Trophoblast cell (in vitro differentiated cells and primary cell): ENCODE measurements around the gene UQCRC2.

Experiments used
- DNase-seq, 2 donors: peaks; one replicate each; pipeline ENCODE4 v3.0.0-alpha.2; 2016
- H2AFZ ChIP-seq: 2 replicates; pipeline ENCODE4 v1.6.1; 2013; ENCODE audit warnings: low read length, moderate library complexity, mild to moderate bottlenecking; ENCODE audit not compliant: insufficient read depth, poor library complexity
- H2AK5ac ChIP-seq: 2 replicates; pipeline ENCODE4 v1.6.1; 2013; ENCODE audit warnings: mild to moderate bottlenecking, low read length
- H2BK120ac ChIP-seq: 2 replicates; pipeline ENCODE4 v1.6.1; 2013; ENCODE audit warnings: low read length, mild to moderate bottlenecking, moderate library complexity; ENCODE audit not compliant: insufficient read depth, poor library complexity
- H2BK12ac ChIP-seq: 2 replicates; pipeline ENCODE4 v1.6.1; 2013; ENCODE audit warnings: mild to moderate bottlenecking, low read length, moderate library complexity
- H2BK5ac ChIP-seq: 2 replicates; pipeline ENCODE4 v1.6.1; 2013; ENCODE audit warnings: low read length, low read depth, moderate library complexity, mild to moderate bottlenecking; ENCODE audit not compliant: poor library complexity
- H3K14ac ChIP-seq: 2 replicates; pipeline ENCODE4 v1.6.1; 2013; ENCODE audit warnings: mild to moderate bottlenecking, low read length
- H3K18ac ChIP-seq: 2 replicates; pipeline ENCODE4 v1.6.1; 2013; ENCODE audit warnings: mild to moderate bottlenecking, low read length
- H3K23ac ChIP-seq: 2 replicates; pipeline ENCODE4 v1.6.1; 2013; ENCODE audit warnings: low read length
- H3K27ac ChIP-seq: 2 replicates; pipeline ENCODE4 v1.5.1; 2013; ENCODE audit warnings: low read depth, mild to moderate bottlenecking, inconsistent platforms, low read length, moderate library complexity
- H3K27me3 ChIP-seq: 2 replicates; pipeline ENCODE4 v1.6.1; 2013; ENCODE audit warnings: inconsistent platforms, mild to moderate bottlenecking, low read length, moderate library complexity; ENCODE audit not compliant: insufficient read depth
- H3K36me3 ChIP-seq, 2 experiments: 1 replicate in 1 of 2; 2 replicates in 1 of 2; pipeline ENCODE4 v1.6.1; 2013; ENCODE audit warnings: low read length in 2 of 2, mild to moderate bottlenecking in 2 of 2, moderate library complexity in 1 of 2; ENCODE audit not compliant: insufficient read depth in 2 of 2, control insufficient read depth in 1 of 2
- H3K4ac ChIP-seq: 2 replicates; pipeline ENCODE4 v1.6.1; 2013; ENCODE audit warnings: low read depth, mild to moderate bottlenecking, low read length, moderate library complexity
- H3K4me1 ChIP-seq, 2 experiments: 1 replicate in 1 of 2; 2 replicates in 1 of 2; pipeline ENCODE4 v1.6.1; 2013; ENCODE audit warnings: low read length in 2 of 2, mild to moderate bottlenecking in 2 of 2, moderate library complexity in 1 of 2; ENCODE audit not compliant: insufficient read depth in 2 of 2, control insufficient read depth in 1 of 2
- H3K4me2 ChIP-seq: 2 replicates; pipeline ENCODE4 v1.6.1; 2013; ENCODE audit warnings: inconsistent platforms, mild to moderate bottlenecking, low read length, moderate library complexity
- H3K4me3 ChIP-seq: 2 replicates; pipeline ENCODE4 v1.5.1; 2013; ENCODE audit warnings: mild to moderate bottlenecking, low read depth, low read length, inconsistent platforms
- H3K79me1 ChIP-seq: one replicate; pipeline ENCODE4 v1.6.1; 2013; ENCODE audit warnings: low read length
- H3K79me2 ChIP-seq: 2 replicates; pipeline ENCODE4 v1.6.1; 2013; ENCODE audit warnings: low read length, mild to moderate bottlenecking; ENCODE audit not compliant: control insufficient read depth, insufficient read depth, poor library complexity
- H3K9ac ChIP-seq: 2 replicates; pipeline ENCODE4 v1.6.1; 2013; ENCODE audit warnings: mild to moderate bottlenecking, low read length
- H3K9me3 ChIP-seq: 2 replicates; pipeline ENCODE4 v1.6.1; 2013; ENCODE audit warnings: low read depth, mild to moderate bottlenecking, control low read depth, inconsistent platforms, low read length; ENCODE audit not compliant: insufficient read depth
- H4K12ac ChIP-seq: 2 replicates; pipeline ENCODE4 v1.6.1; 2013; ENCODE audit warnings: low read depth, mild to moderate bottlenecking, low read length, moderate library complexity
- H4K8ac ChIP-seq: 2 replicates; pipeline ENCODE4 v1.6.1; 2013; ENCODE audit warnings: low read depth, mild to moderate bottlenecking, low read length, moderate library complexity
- H4K91ac ChIP-seq: one replicate; pipeline ENCODE4 v1.6.1; 2013; ENCODE audit warnings: low read depth, mild to moderate bottlenecking, low read length, moderate library complexity
- WGBS: extraction: QIAGEN DNeasy Blood & Tissue Kit; methylation state at CpG from one replicate; pipeline ENCODE4 v1.1.7; 2013; ENCODE audit warnings: missing lambda C conversion rate; ENCODE audit not compliant: insufficient read length, insufficient coverage; ENCODE audit errors: extremely low coverage; 5-methylcytosine and 5-hydroxymethylcytosine counted together

UQCRC2 gene

GRCh38 chr16:21986692-21987246 is 33.6 kb downstream of the UQCRC2 start:
- DNase-seq: no peak
- H3K79me1 ChIP-seq: no peaks in the 10 kb centered on the region
- H3K14ac ChIP-seq: no peak overlapping the region
- H2BK120ac ChIP-seq: no peak overlapping the region
- no peaks in the 10 kb centered on the region for H3K27me3 ChIP-seq
- H4K91ac ChIP-seq: no peak overlapping the region
- H3K4ac ChIP-seq: no peak overlapping the region
- no peak overlapping the region for H3K4me3 ChIP-seq
- H3K9ac ChIP-seq: no peak overlapping the region
- H3K4me2 ChIP-seq: no peak overlapping the region
- no CpG with 5 or more reads among the region's 4 CpGs for WGBS
- H3K27ac ChIP-seq: no peak overlapping the region
- H3K4me1 ChIP-seq: no peaks in the 10 kb centered on the region
- H4K12ac ChIP-seq: no peak overlapping the region
- H3K9me3 ChIP-seq: no peaks in the 10 kb centered on the region
- H3K23ac ChIP-seq: no peak overlapping the region
- H2BK12ac ChIP-seq: no peak overlapping the region
- no peak overlapping the region for H4K8ac ChIP-seq
- peaks cover 6 to 8% of the 10 kb centered on the region in 2 experiments for H3K36me3 ChIP-seq
- no peaks in the 10 kb centered on the region for H3K79me2 ChIP-seq
- H2AFZ ChIP-seq: no peak overlapping the region
- H2BK5ac ChIP-seq: no peak overlapping the region
- no peak overlapping the region for H3K18ac ChIP-seq
- H2AK5ac ChIP-seq: no peak overlapping the region

- H3K23ac ChIP-seq: no peak overlapping the region
- no peaks in the 10 kb centered on the region for H3K79me1 ChIP-seq
- H4K12ac ChIP-seq: no peak overlapping the region
- H3K4me3 ChIP-seq: no peak overlapping the region
- H3K14ac ChIP-seq: no peak overlapping the region
- peaks cover 3 to 5% of the 10 kb centered on the region in 2 experiments for H3K36me3 ChIP-seq
- no CpG with 5 or more reads among the region's 2 CpGs for WGBS
- peak in 1 of 2 donors; percentile 17 for DNase-seq
- H3K9me3 ChIP-seq: no peaks in the 10 kb centered on the region
- H3K4me2 ChIP-seq: no peak overlapping the region
- H3K18ac ChIP-seq: no peak overlapping the region
- peak overlapping the region; percentile 2 for H4K8ac ChIP-seq
- no peaks in the 10 kb centered on the region for H3K4me1 ChIP-seq
- no peak overlapping the region for H3K9ac ChIP-seq
- H2AK5ac ChIP-seq: no peak overlapping the region
- no peak overlapping the region for H2BK12ac ChIP-seq
- H3K27ac ChIP-seq: no peak overlapping the region
- no peak overlapping the region for H2BK120ac ChIP-seq
- no peak overlapping the region for H4K91ac ChIP-seq
- H3K27me3 ChIP-seq: no peaks in the 10 kb centered on the region
- H2AFZ ChIP-seq: no peak overlapping the region
- no peak overlapping the region for H2BK5ac ChIP-seq
- no peaks in the 10 kb centered on the region for H3K79me2 ChIP-seq
- no peak overlapping the region for H3K4ac ChIP-seq
These were observed 34.3 kb downstream of the UQCRC2 start for GRCh38 chr16:21987498-21987897.

- WGBS: no CpG with 5 or more reads among the region's 5 CpGs
- Histone ChIP-seq H4K8ac (no peak overlapping the region), H3K14ac (no peak overlapping the region)
These were observed 36.0 kb downstream of the UQCRC2 start for GRCh38 chr16:21989133-21989532.

GRCh38 chr16:21989751-21990150 is 36.6 kb downstream of the UQCRC2 start:
- H2BK5ac ChIP-seq: no peak overlapping the region
- no peak overlapping the region for H4K12ac ChIP-seq
- H3K9ac ChIP-seq: no peak overlapping the region
- H2AFZ ChIP-seq: no peak overlapping the region
- H3K23ac ChIP-seq: no peak overlapping the region
- H3K9me3 ChIP-seq: no peaks in the 10 kb centered on the region
- WGBS: no CpG with 5 or more reads among the region's 2 CpGs
- no peak overlapping the region for H3K18ac ChIP-seq
- no peak overlapping the region for H2BK120ac ChIP-seq
- H4K91ac ChIP-seq: no peak overlapping the region
- peaks cover 0 to 1% of the 10 kb centered on the region in 2 experiments for H3K36me3 ChIP-seq
- no peak overlapping the region for H3K27ac ChIP-seq
- no peaks in the 10 kb centered on the region for H3K4me1 ChIP-seq
- H3K79me1 ChIP-seq: no peaks in the 10 kb centered on the region
- no peak overlapping the region for H3K4me2 ChIP-seq
- no peak overlapping the region for H3K4me3 ChIP-seq
- no peak overlapping the region for H3K4ac ChIP-seq
- no peak overlapping the region for H4K8ac ChIP-seq
- no peak overlapping the region for H2AK5ac ChIP-seq
- no peaks in the 10 kb centered on the region for H3K27me3 ChIP-seq
- no peak overlapping the region for H2BK12ac ChIP-seq
- DNase-seq: no peak
- H3K79me2 ChIP-seq: no peaks in the 10 kb centered on the region
- H3K14ac ChIP-seq: no peak overlapping the region

More at GRCh38 chr16:21989133-21989532, 36.0 kb downstream of the UQCRC2 start:
- Histone ChIP-seq H3K23ac (no peak overlapping the region), H2BK12ac (no peak overlapping the region), H3K4me3 (no peak overlapping the region), H3K9ac (no peak overlapping the region), H3K79me2 (no peaks in the 10 kb centered on the region), H3K4ac (no peak overlapping the region), H3K4me1 (no peaks in the 10 kb centered on the region), H3K36me3 (peaks cover under 1 to 1% of the 10 kb centered on the region in 2 experiments), H4K91ac (no peak overlapping the region), H3K27ac (no peak overlapping the region), H2AK5ac (no peak overlapping the region), H3K27me3 (no peaks in the 10 kb centered on the region), H2AFZ (no peak overlapping the region), H2BK5ac (no peak overlapping the region), H3K18ac (no peak overlapping the region), H3K9me3 (no peaks in the 10 kb centered on the region), H4K12ac (no peak overlapping the region), H3K4me2 (no peak overlapping the region), H3K79me1 (no peaks in the 10 kb centered on the region), H2BK120ac (no peak overlapping the region)
- no peak for DNase-seq
